GM19372 (cell line): Measurements from ENCODE around the gene SH3BGRL3.
"Not testable (repeated sequence)": the region's sequence is repeated elsewhere in the genome, so short reads cannot be mapped to it uniquely, and the experiment has no call there.

ENCODE experiments used
- ATAC-seq: cut with Tn5 transposase; IDR thresholded peaks from one replicate; pipeline ENCODE4 v1.9.1; 2021; ENCODE audit warnings: mild to moderate bottlenecking, low read depth, moderate library complexity; ENCODE audit not compliant: unreplicated experiment

SH3BGRL3 gene

DNA sequence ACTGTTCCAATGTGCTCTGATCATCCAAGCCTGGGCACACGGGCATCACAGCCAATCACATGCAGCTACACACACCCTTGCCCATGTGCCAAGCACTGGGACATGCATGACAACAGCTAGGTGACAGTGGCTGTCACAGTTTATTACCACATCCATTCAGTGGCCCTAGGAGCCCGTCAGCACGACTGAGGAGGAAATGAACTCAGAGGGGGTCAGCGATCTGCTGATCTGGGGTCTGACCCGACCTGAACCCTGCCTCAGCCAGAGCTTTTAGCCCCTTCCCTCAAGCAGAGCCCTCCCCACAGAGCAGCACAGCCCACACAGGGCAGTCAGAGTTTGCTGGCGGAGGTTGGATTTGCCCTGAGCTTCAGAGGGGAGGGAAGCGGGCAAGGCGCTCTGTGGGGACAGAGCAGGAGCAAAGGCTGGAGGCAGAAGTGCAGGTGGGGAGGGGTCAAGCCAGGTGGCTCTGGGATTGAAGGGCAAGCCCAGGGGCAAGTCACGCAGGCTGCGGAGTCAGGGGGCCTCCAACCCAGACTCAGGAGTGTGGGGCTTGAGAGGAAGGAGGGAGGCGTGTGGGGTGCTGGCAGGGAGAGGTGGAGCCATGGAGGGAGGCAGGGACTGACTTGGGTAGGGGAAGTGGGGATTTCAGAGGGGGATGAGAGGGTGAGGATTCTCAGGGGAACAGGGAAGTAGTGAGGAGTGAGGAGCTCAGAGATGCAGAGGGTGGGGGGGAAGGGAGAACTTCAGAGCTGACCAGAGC lies 10.4 kb downstream of the SH3BGRL3 start:
- ATAC-seq = no peak

DNA sequence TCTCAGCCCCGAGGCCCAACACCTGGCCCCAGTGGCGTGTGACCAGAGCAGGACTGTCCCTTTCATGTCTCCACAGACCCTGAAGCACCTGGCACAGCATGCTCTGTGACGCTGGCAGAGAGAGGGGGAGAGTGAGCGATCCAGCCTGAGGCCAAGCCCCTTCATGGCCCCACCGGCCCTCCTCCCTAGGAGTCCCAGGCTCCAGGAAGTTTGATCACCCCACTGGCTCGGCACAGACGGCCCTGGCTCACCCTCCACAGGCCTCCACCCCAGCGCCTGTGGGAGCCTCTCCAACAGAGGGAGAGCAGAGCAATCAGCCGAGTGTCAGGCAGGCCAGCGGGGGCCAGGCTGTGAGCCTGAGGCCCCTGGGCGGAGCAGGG lies 11.0 kb downstream of the SH3BGRL3 start:
- no peak for ATAC-seq

DNA sequence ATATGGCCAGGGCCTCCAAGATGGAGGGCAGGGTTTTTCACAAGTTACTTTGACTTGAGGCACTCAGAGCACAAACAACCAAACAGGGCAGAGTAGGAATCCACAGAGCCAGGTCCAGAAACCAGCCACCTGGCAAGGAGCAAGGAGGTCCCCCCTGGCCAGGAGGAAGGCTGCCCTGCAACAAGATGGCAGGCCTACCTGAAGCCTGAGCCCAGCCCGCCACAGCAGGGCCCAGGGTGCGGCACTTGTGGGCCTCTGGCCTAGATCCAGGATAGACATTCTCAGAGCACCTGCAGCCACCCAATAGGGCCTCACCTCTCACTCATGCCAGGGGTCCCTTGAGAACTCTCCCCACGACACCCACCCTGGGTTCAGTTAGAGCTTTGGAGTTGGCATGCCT lies 11.5 kb downstream of the SH3BGRL3 start:
- no peak for ATAC-seq

DNA sequence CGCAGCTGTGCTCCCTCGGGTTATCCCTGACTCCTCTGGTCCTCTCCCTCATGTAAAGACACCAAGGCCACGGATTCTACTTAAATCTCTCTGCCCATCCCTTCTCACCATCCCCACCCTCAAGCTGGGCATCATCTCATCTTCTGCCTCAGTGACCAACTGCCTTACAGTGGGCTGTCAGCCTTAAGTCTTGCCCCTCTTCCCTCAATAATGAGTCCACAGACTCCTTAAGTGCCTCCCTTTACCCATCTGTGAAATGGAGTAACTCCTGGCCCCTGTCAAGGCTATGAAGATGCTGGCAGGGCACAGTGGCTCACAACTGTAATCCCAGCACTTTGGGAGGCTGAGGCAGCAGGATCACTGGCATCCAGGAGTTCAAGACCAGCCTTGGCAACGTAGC lies 12.1 kb downstream of the SH3BGRL3 start:
- ATAC-seq = no peak

DNA sequence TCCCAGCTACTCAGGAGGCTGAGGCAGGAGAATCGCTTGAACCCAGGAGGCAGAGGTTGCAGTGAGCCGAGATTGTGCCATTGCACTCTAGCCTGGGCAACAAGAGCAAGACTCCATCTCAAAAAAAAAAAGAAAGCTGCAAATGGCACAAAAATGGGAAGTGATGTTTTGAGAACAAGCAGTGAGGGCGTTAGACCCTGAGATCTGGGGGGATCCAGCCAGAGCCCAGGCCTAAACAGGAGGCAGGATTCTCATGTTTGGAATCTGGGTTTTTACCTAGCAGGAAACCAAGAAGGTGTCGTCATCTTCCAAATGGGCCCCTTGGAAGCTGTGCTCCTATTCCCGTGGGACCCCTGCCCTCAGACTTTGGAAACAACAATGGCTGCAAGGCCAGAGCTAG lies 12.8 kb downstream of the SH3BGRL3 start:
- ATAC-seq = not testable (repeated sequence)

DNA sequence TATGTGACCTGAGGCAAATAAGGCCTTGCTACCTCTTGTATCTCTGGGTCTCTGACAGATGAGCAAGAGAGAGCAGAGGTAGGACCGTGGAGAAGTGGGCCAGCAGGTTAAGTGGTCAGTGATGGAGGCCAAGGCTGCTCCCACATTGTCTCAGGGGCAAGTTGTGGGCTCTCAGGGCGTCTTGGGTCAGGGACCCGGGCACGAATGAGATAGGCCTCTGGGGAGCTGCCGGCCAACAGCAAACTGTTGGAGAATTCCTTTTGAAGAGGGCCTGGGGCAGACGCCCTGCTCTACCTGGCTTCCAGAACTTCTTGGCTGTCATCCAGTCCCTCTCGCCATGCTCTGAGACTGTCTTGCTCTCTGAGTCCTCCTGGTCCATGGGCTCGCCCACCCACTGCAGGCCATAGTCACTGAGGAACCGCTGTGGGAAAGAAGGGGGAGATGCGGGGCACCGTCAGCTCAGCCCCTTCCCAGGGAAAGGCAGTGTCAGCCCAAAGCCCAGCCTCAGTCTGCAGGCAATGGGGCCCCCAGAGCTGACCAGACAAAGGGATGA lies 14.1 kb downstream of the SH3BGRL3 start:
- no peak for ATAC-seq

DNA sequence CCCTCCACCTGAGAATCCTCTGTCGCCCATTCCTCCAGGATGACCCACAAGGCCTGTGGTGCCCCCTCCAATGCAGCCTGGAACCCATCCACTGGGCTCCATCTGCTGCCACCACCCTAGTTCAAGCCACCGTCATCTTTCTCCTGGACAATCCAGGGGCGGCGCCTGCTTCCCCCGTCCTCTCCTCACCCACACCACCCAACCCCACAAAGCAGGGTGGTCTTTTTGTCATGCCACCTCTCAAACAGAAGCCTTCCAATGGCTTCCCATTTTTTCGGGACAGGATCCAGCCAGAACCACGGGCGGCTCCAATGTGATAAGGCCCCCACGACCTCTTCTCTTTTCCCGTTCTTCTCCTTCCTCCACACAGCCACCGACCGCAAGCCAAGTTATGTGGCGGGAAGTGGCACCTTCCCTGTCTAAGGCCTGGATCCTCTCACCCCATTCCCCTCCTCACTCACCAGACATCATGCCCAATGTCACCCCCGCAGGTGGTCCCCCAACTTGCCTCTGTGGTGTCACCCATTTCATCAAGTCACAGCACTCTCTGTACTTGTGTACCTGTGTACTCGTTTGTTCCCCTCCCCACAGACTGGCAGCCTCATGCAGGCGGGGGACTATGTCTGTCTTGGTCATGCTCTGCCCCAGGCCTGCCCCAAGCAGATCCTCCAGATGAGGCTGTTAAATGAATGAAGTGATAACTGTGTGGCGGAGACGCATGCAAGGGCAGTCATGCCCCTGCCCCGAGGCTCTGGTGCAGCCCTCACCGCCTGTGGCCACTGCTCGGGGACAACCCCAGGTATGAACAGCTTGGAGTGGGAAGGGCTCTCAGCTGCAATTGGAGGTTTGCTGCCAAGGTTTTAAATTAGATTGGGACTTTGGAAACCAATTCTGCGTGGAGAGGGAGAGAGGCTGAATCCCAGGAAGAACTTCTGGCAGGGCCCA lies 15.6 kb downstream of the SH3BGRL3 start:
- no peak for ATAC-seq

DNA sequence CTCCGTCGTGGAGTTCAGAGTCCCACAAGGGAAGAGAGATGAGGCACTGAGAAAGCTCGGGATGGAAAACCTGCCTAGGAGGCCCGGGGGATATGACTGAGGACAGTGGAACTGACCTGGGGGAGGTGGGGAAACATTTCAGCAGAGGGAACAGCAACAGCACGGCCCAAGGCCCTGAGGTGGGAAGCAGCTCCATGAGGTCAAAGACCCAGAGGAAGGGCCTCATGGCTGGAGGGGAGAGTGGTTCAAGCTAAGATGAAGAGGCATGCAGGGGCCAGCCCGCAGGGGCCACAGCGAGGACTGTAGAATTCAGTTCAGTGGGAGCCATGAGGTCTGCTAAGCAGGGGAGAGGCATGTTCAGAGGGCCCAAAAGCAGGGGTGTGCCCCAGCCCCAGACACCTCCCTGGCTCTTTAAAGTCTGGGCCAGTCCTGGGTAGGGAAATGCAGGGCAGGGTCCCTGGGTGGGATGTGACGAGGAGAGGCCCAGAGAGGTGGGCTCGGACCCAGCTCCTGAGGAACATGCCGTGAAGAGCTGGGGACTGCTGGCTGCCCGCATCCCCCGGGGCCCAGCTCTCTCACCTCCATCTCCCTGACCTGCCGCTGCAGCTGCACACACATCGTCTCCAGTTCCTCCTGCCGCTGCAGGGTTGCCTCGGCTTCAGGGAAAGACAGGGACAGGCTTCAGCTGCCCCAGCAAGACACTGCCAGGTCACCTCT lies 16.6 kb downstream of the SH3BGRL3 start:
- no peak for ATAC-seq

DNA sequence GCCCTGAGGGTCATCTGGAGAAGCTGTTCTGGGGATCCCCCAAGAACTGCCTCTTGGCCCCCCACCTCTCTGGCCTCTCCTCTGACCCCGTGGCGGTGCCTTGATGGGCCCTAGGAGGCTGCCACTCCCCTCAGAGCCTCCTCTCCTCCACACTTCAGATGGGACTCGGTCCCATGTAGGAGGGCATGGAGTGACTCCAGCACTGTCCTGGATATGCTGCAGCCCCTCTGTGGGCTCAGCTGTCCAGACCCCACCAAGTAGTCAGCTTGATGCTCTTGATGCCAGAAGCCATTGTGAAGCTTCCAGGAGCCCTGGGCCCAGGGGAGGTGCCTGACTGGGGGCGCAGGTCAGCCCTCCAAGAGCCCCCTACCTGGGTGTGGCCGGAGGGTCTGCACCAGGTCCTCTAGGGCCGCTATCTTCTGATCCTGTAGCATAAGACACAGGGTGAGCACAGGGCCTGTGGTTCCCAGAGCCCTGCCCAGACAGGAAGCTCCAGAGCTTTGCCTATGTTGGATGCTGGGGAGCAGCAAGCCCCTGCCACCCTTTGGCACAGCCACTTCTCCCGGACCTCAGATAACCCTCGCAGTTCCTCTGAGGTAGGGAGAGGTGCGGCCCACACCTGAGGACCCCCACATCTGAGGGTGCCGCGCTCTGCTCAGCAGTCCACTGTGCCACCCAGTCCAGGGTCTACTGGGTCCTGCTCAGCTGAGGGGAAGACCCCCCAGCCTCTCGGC lies 17.3 kb downstream of the SH3BGRL3 start:
- ATAC-seq = no peak

DNA sequence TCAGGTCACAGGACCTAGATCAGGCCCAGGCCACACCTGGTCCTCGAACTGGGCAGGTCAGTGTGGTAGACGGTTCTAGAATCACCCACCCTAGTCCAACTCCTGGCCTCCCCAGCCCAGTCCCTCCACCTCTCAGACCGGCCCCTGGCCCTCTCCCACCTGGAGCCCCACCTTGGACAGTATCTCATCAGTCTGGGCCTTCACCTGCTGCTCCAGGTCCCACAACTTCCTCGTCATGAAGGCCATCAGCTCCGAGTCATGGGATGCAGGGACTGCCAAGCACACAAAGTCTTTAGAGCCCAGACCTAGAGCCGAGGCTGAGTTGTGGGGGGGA lies 17.9 kb downstream of the SH3BGRL3 start:
- no peak for ATAC-seq

DNA sequence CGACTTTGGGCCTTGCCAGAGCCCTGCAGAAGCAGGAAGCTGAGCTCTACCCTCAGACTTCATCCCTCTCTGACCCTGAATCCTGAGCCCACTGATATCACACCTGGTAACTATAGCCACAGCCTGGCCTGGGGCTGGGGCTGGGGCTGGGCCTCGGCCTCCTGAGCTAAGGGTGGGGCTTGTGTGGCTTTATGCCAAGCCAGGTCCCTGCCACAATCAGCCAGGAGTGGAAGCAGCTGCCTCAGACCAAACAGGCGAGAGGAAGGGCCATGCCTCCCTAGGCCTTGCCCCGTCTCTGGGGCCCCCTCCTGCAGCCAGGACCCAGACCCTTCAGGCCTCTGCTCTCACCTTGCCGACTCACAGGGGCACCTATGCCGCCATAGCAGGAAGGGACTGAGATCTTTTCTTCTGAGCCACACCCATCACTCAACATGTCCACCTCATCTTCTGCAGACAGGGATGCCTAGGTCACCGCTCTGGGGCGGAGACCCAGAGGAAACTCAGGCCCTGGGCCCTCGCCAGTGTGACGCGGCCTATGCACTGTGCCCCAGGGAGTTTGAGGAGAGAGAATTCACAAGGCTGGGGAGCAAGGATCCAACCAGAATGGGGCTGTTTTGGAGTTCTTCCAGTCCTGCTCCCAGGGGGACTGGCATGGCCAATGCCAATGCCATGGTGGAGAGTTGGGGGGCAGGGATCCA lies 20.8 kb downstream of the SH3BGRL3 start:
- ATAC-seq = no peak

DNA sequence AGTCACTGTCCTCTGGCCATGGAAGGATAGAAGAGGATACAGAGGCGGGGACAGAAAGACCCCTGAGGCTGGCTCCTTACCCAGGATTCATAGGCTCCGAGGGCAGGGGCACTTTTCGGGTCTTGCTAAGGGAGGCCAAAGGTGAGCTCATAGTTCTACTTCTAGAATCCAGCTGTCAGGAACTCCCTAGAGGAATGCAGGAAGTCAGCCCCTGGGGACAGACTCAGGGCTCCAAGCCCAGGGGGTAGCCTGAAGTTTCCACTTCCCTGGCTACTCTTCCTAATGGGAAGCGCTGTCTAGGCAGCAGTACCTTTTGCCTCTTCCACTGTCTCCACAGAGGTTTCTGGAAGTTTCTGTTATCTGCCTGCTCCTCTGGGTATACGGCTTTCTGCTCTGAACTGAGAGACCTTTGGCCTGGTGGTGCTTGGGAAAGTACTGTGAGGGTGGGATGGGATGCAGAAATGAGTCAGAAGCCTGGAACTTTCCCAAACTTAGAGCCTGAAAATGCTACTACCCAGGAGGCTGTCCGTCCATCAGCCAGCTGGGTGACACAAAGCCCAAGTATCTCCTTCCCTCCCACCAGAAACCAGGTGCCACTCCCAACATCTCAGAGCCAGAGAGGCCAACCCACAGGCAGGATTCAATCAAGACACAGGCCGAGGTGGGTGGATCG lies 23.0 kb downstream of the SH3BGRL3 start:
- ATAC-seq = no peak

DNA sequence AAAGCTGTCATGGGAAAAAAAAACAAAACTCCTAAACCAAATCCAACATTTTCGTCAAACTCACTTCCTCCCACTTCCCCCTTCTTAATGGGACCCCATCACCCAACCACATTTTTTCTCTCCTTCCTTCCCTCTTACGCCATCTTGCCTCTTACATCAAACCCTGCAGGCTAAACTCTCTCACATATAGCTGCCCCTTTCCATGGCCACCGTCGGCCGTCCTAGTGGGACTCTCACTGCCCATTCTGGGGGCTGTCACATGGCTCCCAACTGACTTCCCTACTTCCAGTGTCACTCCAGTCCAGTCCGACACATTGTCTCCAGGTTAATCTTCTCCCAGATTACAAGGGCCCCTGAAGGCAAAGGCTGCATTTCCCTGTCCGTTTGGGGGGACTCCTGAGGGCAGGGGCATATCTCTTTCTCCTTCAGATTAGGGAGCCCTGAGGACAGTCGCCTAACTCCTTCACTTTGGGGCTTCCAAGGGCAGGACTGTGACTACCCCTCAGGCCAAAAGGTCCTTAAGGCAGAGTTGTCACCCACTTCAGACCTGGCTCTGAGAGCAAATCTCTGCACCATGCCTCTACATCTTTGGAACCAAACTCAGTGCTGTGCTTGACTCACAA lies 25.9 kb downstream of the SH3BGRL3 start:
- no peak for ATAC-seq

DNA sequence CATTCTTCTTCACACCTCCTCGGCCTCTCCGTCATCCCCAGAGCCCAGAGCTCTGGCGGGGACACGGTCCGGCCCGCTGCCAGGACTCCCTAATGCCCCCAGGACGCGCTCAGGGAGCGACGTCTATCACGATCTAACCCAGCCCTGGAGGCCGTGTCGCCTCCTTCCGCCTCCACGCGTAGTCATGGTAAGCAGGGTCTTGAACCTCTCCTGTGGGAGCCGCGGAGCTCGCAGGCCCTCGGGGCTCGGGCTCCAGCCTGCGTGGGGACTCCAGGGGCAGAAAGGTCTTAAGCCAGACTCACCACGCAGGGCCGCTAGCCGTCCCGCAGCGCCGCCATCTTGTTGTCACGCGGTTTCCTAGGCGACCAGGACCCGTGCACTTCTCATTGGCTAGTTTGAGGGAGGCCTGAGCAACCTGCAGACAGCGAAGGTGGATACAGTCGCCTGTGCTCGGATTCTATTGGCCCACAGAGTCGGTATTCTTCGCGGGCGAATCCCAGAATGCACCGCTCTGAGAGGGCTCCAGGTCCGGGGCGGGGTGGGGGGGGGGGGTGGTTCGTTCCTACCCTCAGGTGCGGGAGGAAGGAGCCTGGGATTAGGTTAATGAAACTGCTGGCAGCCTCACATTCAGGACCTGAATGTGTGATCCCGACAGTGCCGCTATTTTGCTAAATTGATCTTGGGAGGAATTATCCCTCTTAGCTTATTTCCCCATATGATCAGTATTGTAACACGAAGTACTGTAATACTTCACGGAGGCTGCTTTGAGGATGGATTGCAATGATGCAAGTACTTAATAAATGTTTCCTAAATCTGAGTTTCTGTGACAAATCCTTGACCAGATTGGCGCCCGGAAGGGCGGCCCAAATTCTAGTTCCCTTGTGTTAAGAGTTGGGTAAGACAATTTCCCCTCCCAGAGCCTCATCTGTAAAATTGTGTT lies 26.7 kb downstream of the SH3BGRL3 start, which contains the start of gene UBXN11:
Gene UBXN11 (minus strand): TSS at position 347 of the 940 bp plus-strand sequence. CDS start 3,753 bp downstream, outside the sequence.
- peak; percentile 98 for ATAC-seq

DNA sequence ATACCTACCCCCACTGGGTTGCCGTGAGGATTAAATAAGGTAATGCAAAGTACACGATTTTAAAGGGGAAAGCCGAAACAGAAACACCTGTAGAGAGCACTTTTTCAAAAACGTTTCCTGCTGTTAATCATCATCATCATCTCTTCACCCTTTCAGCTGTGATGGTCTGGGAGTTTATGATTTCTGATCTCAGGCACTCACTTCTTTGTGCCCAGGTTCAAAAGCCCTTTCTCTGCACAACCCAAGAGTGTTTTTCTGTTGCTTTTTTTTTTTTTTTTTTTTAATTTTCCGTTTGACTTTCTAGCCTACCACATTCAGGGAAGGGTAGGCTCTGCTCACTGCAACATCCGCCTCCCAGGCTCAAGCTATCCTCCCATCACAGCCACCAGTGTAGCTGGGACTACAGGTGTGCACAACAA lies 27.5 kb downstream of the SH3BGRL3 start:
- ATAC-seq = no peak

DNA sequence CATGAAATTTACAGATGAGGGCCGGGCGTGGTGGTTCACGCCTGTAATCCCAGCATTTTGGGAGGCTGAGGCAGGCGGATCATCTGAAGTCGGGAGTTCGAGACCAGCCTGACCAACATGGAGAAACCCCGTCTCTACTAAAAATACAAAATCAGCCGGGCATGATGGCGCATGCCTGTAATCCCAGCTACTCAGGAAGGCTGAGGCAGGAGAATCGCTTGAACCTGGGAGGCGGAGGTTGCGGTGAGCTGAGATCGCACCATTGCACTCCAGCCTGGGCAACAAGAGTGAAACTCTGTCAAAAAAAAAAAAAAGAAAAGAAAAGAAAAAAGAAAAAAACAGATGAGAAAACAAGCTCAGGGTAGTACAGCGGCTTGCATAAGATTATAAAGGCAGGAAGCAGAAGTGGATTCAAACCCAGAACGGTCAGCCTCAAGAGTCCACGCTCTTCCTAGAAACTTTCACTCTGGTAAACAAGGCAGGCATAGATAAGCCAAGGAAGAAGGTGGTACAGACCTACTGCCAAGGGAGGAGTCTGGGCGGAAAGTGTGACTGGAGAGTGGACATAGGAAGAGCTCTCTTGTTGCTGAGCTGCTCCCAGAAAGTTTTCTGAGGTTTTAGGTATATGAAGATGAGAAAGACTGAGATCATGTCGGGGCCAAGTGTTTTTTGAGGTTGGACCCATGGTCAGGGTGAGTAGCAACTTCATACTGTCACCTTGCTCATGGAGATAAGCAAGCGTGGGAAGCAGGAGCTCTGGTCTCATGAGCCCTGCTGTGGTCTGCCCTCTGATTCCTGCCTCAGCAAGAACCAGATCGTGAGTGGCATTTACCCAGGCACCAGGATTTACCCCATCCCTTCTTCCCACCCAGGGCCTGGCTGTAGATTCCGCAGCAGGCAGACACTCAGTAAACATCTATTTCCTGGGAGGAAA lies 28.3 kb downstream of the SH3BGRL3 start:
- not testable (repeated sequence) for ATAC-seq
